Mammary epithelial cell (primary cell): ENCODE measurements around the gene UNC5A.

Experiments used
- CTCF ChIP-seq, 2 donors: IDR thresholded peaks in 1 of 2; conservative IDR thresholded peaks in 1 of 2; 2 replicates each; pipeline ENCODE4 v1.5.1; 2011 to 2012; ENCODE audit warnings: inconsistent platforms in 2 of 2, low read length in 2 of 2, mild to moderate bottlenecking in 2 of 2, control low read depth in 1 of 2, low read depth in 1 of 2; ENCODE audit not compliant: insufficient read depth in 1 of 2; ENCODE audit errors: extremely low read depth in 1 of 2
- EZH2 ChIP-seq: IDR thresholded peaks from 2 replicates; pipeline ENCODE4 v1.6.1; 2012; ENCODE audit warnings: low read length, inconsistent platforms, borderline replicate concordance

GRCh38 chr5:176899296-176899891, 89.0 kb downstream of the UNC5A start, which contains the start of gene HK3:
- TF ChIP-seq CTCF (conservative IDR thresholded peaks at IDR 0.05 in 1 of 2, IDR thresholded peaks at IDR 0.05 in 1 of 2; ENCODE audit: extremely low read depth in 1 of 2, insufficient read depth in 1 of 2, low read depth in 1 of 2, low read length in 2 of 2): no peak
- TF ChIP-seq EZH2: no peak
